ENCODE results near the gene MYO9B.
"Not testable (repeated sequence)": the region's sequence is repeated elsewhere in the genome, so short reads cannot be mapped to it uniquely, and the experiment has no call there.

Gene MYO9B

GRCh38 chr19:17091758-17092333 lies 16.3 kb downstream of the MYO9B start:
- DNase-seq = no peak

GRCh38 chr19:17092696-17093095 lies 17.1 kb downstream of the MYO9B start:
- DNase-seq = no peak

DNA sequence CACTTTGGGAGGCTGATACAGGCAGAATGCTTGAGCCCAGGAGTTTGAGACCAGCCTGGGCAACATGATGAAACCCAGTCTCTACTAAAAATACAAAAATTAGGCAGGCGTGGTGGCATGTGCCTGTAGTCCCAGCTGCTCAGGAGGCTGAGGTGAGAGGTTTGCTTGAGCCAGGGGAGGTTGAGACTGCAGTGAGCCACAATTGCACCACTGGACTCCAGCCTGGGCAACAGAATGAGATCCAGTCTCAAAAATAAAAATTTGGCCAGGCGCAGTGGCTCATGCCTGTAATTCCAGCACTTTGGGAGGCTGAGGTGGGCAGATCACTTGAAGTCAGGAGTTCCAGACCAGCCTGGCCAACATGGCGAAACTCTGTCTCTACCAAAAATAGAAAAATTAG lies 19.1 kb downstream of the MYO9B start:
- DNase-seq = not testable (repeated sequence)

DNA sequence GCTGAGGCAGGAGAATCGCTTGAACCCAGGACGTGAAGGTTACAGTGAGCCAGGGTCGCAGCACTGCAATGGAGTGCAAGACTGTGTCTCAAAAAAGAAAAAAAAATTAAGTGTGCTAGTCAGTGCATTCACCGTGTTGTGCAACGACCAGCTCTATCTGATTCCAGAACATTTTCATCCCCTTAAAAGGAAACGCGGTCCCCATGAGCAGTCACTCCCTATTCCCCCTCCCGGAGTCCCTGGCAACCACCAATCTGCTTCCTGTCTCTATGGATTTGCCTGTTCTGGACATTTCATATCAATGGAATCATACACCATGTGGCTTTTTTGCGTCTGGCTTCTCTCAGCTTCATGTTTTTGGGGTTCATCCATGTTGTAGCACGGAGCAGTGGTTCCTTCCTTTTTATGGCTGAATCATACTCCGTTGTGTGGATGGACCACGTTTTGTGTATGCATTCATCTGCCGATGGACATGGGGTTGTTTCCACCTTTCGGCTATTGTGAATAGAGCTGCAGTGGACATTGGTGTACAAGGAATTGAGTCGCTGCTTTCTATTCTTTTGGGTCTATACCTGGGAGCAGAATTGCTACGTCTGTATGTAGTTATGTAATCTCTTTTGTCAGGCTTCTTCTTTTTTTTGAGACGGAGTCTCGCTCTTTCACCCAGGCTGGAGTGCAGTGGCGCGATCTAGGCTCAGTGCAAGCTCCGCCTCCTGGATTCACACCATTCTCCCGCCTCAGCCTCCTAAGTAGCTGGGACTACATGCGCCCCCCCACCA lies 19.8 kb downstream of the MYO9B start:
- DNase-seq = no peak

DNA sequence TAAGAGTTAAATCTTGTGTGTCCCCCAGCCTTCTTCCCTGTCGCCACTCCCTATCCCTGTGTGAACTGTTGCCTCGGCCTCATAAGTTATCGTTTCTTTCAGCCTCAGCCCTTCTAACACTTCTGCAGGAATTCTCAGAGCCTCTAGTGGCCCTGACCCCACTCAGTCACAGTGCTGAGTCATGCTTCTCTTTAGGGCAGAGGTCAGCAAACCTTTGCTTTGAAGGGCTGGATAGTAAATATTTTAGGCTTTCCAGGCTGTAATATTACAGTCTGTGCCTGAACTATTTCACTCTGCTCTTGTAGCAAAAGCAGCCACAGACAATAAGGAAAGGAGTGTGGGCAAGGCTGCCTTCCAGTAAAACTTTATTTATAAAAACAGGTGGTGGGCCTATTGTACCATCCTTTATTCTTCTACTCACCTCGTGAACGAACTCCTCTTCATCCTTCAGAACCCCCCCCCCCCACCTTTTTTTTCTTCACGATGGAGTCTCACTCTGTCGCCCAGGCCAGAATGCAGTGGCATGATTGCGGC lies 22.1 kb downstream of the MYO9B start:
- DNase-seq = no peak

DNA sequence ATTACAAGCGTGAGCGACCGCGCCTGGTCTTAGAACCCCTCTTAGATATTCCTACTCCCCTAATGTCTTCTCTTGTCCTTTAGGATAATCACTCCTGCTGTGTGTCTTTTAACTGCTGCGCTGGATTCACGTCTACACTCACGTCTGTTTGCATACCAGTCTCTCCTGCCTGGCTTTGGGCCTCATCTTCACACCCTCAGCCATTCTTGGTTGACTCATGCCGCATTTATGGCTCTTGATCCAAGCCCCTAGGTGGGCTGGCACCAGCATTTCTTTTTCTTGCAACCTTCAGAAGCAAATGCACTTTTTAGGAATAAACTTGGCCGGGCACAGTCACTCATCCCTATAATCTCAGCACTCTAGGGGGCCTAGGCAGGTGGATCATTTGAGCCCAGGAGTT lies 22.7 kb downstream of the MYO9B start:
- no peak for DNase-seq

DNA sequence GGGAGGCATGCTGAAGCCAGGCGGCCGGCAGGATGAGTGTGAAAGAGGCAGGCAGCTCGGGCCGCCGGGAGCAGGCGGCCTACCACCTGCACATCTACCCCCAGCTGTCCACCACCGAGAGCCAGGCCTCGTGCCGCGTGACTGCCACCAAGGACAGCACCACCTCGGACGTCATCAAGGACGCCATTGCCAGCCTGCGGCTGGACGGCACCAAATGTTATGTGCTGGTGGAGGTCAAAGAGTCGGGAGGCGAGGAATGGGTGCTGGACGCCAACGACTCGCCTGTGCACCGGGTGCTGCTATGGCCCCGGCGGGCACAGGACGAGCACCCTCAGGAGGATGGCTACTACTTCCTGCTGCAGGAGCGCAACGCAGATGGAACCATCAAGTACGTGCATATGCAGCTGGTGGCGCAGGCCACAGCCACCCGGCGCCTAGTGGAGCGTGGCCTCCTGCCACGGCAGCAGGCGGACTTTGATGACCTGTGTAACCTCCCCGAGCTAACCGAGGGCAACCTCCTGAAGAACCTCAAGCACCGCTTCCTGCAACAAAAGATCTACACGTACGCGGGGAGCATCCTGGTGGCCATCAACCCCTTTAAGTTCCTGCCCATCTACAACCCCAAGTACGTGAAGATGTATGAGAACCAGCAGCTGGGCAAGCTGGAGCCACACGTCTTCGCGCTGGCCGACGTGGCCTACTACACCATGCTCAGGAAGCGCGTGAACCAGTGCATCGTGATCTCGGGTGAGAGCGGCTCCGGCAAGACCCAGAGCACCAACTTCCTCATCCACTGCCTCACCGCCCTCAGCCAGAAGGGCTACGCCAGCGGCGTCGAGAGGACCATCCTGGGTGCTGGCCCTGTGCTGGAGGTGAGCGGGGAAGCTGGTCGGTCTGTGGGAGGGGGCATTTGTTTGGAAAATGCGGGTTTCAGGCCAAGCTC lies 26.4 kb downstream of the MYO9B start:
- no peak for DNase-seq

GRCh38 chr19:17103177-17103576 lies 27.6 kb downstream of the MYO9B start:
- no peak for DNase-seq

DNA sequence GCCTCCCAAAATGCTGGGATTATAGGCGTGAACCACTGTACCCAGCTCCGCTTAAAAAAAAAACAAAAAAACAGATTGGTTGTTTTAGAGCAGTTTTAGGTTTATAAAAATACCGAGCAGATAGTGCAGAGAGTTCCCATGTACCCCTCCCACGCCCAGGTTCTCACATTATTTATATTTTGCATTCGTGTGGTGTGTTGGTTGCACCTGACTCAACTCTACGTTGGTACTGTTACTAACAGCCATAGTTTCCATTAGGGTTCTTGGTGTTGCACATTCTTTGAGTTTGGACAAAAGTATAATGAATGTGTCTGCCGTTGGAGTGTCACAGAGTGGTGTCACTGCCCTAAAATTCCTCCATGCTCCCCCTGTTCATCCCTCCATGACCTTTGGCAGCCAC lies 29.1 kb downstream of the MYO9B start:
- DNase-seq = no peak

DNA sequence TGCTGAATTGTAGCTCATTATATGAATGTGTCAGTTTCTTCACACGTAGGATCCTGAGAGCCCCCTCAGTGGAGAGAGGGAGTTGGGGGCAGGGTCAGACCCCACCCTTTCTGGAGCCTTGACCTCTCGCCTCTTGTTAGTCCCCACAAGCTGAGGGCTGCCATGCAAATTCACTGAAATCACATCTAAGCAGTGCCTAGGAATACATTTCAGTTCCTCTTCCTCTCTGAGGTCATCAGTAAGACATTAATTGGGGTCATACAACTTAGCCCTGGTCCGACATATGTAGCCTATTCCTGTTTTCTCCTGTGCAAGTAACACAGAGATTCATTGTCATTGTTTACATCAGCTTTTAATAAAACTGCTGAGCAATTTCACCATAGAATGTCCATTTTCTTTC lies 30.0 kb downstream of the MYO9B start:
- no peak for DNase-seq

DNA sequence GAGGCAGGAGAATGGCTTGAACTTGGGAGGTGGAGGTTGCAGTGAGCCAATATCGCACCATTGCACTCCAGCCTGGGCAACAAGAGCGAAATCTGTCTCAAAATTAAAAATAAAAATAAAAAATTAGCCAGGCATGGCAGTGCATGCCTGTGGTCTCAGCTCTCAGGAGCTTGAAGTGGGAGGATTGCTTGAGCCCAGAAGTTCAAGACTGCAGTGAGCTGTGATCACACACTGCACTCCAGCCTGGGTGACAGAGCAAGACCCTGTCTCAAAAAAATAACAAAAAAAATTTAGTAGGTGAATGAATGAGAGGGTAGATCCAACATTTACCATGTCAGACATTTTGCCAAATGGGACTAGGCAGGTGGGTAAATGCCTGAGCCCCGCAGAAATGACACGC lies 31.4 kb downstream of the MYO9B start:
- not testable (repeated sequence) for DNase-seq

DNA sequence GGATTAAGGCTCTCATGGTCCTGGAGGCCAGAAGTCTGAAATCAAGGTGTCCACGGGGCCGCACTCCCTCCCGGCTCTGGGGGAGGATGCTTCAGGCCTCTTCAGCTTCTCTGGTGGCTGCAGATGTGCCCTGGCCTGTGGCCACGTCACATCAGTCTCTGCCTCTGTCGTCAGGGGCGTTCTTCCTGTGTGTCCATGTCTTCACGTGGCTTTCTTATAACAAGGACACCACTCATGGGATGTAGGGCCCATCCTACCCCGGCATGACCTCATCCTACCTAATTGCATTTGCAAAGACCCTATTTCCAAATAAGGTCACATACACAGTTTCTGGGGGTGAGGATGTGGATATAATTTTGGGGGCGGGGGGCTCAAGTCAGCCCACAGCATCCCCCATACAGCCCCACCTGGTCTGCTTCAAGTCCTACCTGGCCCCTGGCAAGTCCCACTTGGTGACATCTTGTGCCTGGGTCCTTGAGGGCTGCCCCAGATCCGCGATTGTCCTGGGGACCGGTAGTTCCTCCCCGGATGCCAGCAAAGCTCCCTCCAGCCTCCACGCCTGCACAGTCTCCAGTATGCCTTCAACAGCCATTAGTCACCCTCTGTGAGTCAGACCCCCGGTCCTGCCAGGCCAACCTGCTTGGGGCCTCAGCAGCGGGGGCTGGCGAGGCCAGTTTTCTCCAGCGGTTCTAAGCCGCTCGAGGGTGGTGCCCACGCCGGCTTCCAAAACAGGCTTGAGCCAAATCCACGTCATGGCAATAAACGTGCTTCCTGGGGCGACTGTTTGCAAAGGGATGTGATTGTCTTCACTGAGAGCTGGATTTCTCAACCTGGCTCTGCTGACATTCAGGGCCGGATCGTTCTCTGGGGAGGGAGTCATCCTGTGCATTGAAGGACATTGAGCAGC lies 32.2 kb downstream of the MYO9B start:
- DNase-seq = no peak

DNA sequence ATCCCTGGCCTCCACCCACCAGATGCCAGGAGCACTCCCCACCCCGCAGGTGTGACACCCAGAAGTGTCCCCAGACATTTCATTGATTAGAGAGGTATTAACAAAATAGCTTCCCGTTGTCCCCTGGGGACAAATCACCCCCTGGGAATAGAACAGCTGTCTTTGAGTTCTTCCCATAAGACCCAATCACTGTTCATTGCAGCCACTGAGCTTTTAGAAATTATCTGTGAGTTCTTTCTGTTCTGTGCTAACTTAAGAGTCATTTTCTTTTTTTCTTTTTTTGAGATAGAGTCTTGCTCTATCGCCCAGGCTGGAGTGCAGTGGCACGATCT lies 32.8 kb downstream of the MYO9B start:
- DNase-seq = no peak

DNA sequence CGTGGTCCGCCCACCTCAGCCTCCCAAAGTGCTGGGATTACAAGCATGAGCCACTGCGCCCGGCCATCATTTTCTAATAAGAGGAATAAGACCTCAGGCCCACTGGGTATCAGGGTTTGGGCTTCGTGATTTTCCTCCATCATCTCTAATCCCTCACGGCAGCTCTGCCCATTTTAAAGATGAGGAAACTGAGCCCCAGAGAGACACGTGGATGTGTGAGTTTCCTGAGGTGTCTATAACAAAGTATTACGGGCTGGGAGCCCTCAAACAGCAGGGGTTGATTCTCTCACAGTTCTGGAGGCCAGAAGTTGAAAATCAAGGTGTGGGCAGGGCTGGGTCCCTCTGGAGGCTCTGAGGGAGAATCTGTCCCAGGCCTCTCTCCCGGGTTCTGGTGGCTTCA lies 33.7 kb downstream of the MYO9B start:
- no peak for DNase-seq

GRCh38 chr19:17109962-17110598 lies 34.5 kb downstream of the MYO9B start:
- DNase-seq = no peak

DNA sequence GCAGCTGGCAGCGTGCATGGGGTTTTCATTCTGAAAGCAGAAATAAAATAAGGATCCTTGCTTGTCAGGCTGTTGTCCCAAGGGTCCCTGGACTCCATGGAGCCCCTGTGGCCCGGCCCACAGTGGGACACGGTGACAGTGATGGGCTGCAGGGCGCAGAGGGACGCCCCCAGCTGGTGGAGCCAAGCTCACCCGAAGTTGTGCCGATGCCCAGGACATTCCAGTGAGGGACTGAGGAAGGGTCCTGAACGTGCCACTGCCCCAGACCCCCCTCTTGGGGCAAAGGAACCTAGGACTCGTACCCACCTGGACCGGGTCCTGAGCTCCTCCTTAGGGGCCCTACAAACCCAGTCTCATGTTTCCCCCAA lies 35.0 kb downstream of the MYO9B start:
- DNase-seq = no peak

DNA sequence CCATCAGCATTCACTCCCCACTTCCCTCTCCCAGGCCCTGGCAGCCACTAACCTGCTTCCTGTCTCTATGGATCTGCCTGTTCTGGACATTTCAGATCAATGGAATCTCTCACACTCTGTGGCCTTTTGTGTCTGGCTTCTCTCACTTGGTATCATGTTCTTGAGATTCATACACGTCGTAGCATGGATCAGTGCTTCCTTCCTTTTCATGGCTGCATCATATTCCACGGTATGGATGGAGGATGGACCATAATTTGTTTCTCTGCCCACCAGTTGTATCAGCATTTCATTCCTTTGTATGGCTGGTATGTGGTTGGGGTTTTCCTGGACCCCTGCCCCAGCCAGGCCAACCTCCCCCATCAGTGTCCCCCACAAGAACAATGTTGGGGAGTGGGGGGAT lies 36.2 kb downstream of the MYO9B start:
- DNase-seq = no peak

- no peak for DNase-seq
These were observed 36.7 kb downstream of the MYO9B start for GRCh38 chr19:17112271-17112670.

DNA sequence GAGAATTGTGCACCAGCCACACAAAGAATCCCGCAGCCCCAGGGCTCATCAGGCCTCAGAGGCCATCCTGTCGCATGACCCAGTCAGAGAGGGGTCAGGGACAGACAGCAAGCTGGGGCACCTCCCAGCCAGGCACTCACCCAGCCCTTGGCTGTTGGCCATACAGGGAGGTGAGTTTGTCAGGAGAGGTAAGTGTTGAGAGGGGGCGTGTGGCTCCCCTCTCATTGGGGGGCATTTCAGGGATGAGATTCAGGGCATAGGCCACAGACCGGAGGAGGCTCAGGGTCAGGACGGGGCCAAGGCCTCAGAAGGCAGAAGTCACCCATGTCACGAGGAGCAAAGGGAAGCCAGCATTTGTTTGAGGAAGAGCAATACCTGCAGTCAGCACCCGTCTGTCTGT lies 37.1 kb downstream of the MYO9B start:
- no peak for DNase-seq

GRCh38 chr19:17113127-17113785 lies 37.7 kb downstream of the MYO9B start:
- DNase-seq = no peak

DNA sequence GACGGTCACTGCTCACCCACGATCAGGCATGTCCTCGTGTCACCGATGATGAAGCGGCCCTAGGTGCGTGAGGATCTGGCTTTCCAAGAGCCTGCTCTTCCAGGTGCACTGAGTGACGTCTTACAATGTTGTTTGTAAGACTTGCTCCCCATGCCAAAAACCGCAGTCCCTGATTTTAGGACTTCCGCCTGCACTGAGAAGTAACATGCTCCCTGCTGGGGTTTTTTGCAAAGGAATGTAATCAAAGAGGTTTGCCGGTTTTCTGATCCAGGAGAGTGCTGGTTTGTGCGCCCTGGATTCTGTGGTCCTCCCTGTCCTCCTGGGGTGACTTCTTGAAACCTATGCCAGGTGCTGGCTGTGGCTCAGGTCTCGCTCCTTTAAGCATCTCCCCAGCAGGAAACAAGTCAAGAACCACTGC lies 38.8 kb downstream of the MYO9B start:
- no peak for DNase-seq

All from stimulated activated naive CD4-positive, alpha-beta T cell treated with Interleukin-2 at 50 U/mL for 16 hours (primary cell).